ENCODE data around the gene LHPP. TPM values are rescaled to one million over a fixed set of nuclear protein-coding genes. Genes with fewer than 3 reads are reported as not detected.
"Not testable (repeated sequence)": the region's sequence is repeated elsewhere in the genome, so short reads cannot be mapped to it uniquely, and the experiment has no call there.

LHPP gene
- total RNA-seq, 1 donor from 2014 or later, result 12.1 TPM

GRCh38 chr10:124578231-124579010 lies 116.8 kb downstream of the LHPP start:
- TF ChIP-seq CTCF (conservative IDR thresholded peaks at IDR 0.05; ENCODE audit: low read depth, low read length), result no peak
- no peak overlapping the region for H3K4me3 ChIP-seq (ENCODE audit: low read depth, low read length)
- no peak for DNase-seq (ENCODE audit: low read depth)

GRCh38 chr10:124579011-124579399 lies 117.4 kb downstream of the LHPP start:
- no peak for DNase-seq (ENCODE audit: low read depth)
- TF ChIP-seq CTCF (conservative IDR thresholded peaks at IDR 0.05; ENCODE audit: low read depth, low read length), result no peak

GRCh38 chr10:124586142-124586541 lies 124.5 kb downstream of the LHPP start:
- no peak for TF ChIP-seq CTCF (conservative IDR thresholded peaks at IDR 0.05; ENCODE audit: low read depth, low read length)
- H3K4me3 ChIP-seq (ENCODE audit: low read depth, low read length), result no peak overlapping the region
- no peak for DNase-seq (ENCODE audit: low read depth)

More at GRCh38 chr10:124579011-124579399, 117.4 kb downstream of the LHPP start:
- no peak overlapping the region for H3K4me3 ChIP-seq (ENCODE audit: low read depth, low read length)

GRCh38 chr10:124587811-124588211 lies 126.2 kb downstream of the LHPP start:
- TF ChIP-seq CTCF (conservative IDR thresholded peaks at IDR 0.05; ENCODE audit: low read depth, low read length), result no peak
- no peak overlapping the region for H3K4me3 ChIP-seq (ENCODE audit: low read depth, low read length)
- DNase-seq (ENCODE audit: low read depth), result no peak

- not testable (repeated sequence) for H3K4me3 ChIP-seq (ENCODE audit: low read depth, low read length); DNase-seq (ENCODE audit: low read depth)
Measured at GRCh38 chr10:124588341-124588735, 126.7 kb downstream of the LHPP start.

- no peak for TF ChIP-seq CTCF (conservative IDR thresholded peaks at IDR 0.05; ENCODE audit: low read depth, low read length)
- no peak overlapping the region for H3K4me3 ChIP-seq (ENCODE audit: low read depth, low read length)
- DNase-seq (ENCODE audit: low read depth), result peak; percentile 1
Measured at GRCh38 chr10:124588736-124589490, 127.3 kb downstream of the LHPP start.

GRCh38 chr10:124589491-124590041 lies 127.9 kb downstream of the LHPP start:
- no peak for TF ChIP-seq CTCF (conservative IDR thresholded peaks at IDR 0.05; ENCODE audit: low read depth, low read length)
- DNase-seq (ENCODE audit: low read depth), result no peak
- H3K4me3 ChIP-seq (ENCODE audit: low read depth, low read length), result no peak overlapping the region
